Activated T-cell treated with anti-CD3 and anti-CD28 coated beads, Interleukin-2, amount 50 U/mL, for 4 hours (primary cell): ENCODE measurements around the gene FSTL5. TPM values are rescaled to one million over a fixed set of nuclear protein-coding genes. Genes with fewer than 3 reads are reported as not detected.

ENCODE experiments used
- ATAC-seq, 2 donors: fragments of 200-7000 bp; cut with Tn5 transposase; one replicate each; pipeline ENCODE4 v1.10.0; 2021
- DNase-seq: peaks from one replicate; pipeline ENCODE4 v3.0.0-alpha.2; 2020
- H3K27me3 Mint-ChIP-seq: one replicate; pipeline ENCODE4 v1.8.0; 2021; ENCODE audit warnings: low read depth, mixed read lengths
- H3K36me3 Mint-ChIP-seq: one replicate; pipeline ENCODE4 v1.8.0; 2022; ENCODE audit warnings: mixed read lengths; ENCODE audit not compliant: insufficient read depth
- H3K4me1 Mint-ChIP-seq: one replicate; pipeline ENCODE4 v1.8.0; 2021; ENCODE audit warnings: low read depth, mixed read lengths
- H3K4me3 Mint-ChIP-seq: one replicate; pipeline ENCODE4 v1.8.0; 2021; ENCODE audit warnings: mild to moderate bottlenecking, moderate library complexity, mixed read lengths
- H3K9me3 Mint-ChIP-seq: one replicate; pipeline ENCODE4 v1.8.0; 2021; ENCODE audit warnings: mixed read lengths
- total RNA-seq, 3 donors: library from RNA; stranded (reverse); gene quantifications; one replicate each; pipeline ENCODE4 v1.2.1, GENCODE V29; 2021

The FSTL5 gene
- total RNA-seq, 3 donors from 2014 or later = not detected

GRCh38 chr4:161893566-161893965 lies 270.2 kb downstream of the FSTL5 start:
- Mint-ChIP-seq H3K36me3 (no peaks in the 10 kb centered on the region), H3K27me3 (no peaks in the 10 kb centered on the region), H3K4me1 (no peaks in the 10 kb centered on the region), H3K9me3 (no peaks in the 10 kb centered on the region), H3K4me3 (no peak overlapping the region)
- ATAC-seq = no peak
- no peak for DNase-seq

GRCh38 chr4:161892951-161893350 lies 270.8 kb downstream of the FSTL5 start:
- ATAC-seq (no peak), DNase-seq (no peak)
- no peaks in the 10 kb centered on the region for H3K27me3 Mint-ChIP-seq
- no peak overlapping the region for H3K4me3 Mint-ChIP-seq
- H3K4me1 Mint-ChIP-seq = no peaks in the 10 kb centered on the region
- no peaks in the 10 kb centered on the region for H3K36me3 Mint-ChIP-seq
- peaks cover 2% of the 10 kb centered on the region for H3K9me3 Mint-ChIP-seq

GRCh38 chr4:161883157-161883556 lies 280.6 kb downstream of the FSTL5 start:
- no peaks in the 10 kb centered on the region for H3K27me3 Mint-ChIP-seq
- H3K4me1 Mint-ChIP-seq = no peaks in the 10 kb centered on the region
- H3K9me3 Mint-ChIP-seq = peaks cover 7% of the 10 kb centered on the region
- no peaks in the 10 kb centered on the region for H3K36me3 Mint-ChIP-seq
- ATAC-seq (no peak), DNase-seq (no peak)
- H3K4me3 Mint-ChIP-seq = no peak overlapping the region

GRCh38 chr4:161881370-161881769 lies 282.4 kb downstream of the FSTL5 start:
- H3K4me1 Mint-ChIP-seq = no peaks in the 10 kb centered on the region
- DNase-seq (no peak), ATAC-seq (no peak)
- H3K36me3 Mint-ChIP-seq = no peaks in the 10 kb centered on the region
- H3K9me3 Mint-ChIP-seq = peaks cover 4% of the 10 kb centered on the region
- no peaks in the 10 kb centered on the region for H3K27me3 Mint-ChIP-seq
- H3K4me3 Mint-ChIP-seq = no peak overlapping the region

- Mint-ChIP-seq H3K4me3 (no peak overlapping the region), H3K36me3 (no peaks in the 10 kb centered on the region), H3K27me3 (no peaks in the 10 kb centered on the region), H3K9me3 (peaks cover 12% of the 10 kb centered on the region), H3K4me1 (no peaks in the 10 kb centered on the region)
- ATAC-seq (no peak), DNase-seq (no peak)
Observed at GRCh38 chr4:161869511-161869910, 294.3 kb downstream of the FSTL5 start.

- no peak overlapping the region for H3K4me3 Mint-ChIP-seq
- no peaks in the 10 kb centered on the region for H3K36me3 Mint-ChIP-seq
- H3K4me1 Mint-ChIP-seq = no peaks in the 10 kb centered on the region
- no peak for DNase-seq
- H3K27me3 Mint-ChIP-seq = no peaks in the 10 kb centered on the region
- H3K9me3 Mint-ChIP-seq = peaks cover 1% of the 10 kb centered on the region
- no peak for ATAC-seq
Observed at GRCh38 chr4:161856711-161857326, 307.0 kb downstream of the FSTL5 start.

GRCh38 chr4:161850631-161851030 lies 313.2 kb downstream of the FSTL5 start:
- no peak for ATAC-seq
- no peaks in the 10 kb centered on the region for H3K36me3 Mint-ChIP-seq
- no peak overlapping the region for H3K4me3 Mint-ChIP-seq
- peaks cover 7% of the 10 kb centered on the region for H3K9me3 Mint-ChIP-seq
- H3K4me1 Mint-ChIP-seq = no peaks in the 10 kb centered on the region
- H3K27me3 Mint-ChIP-seq = no peaks in the 10 kb centered on the region
- DNase-seq = no peak

GRCh38 chr4:161841759-161842158 lies 322.0 kb downstream of the FSTL5 start:
- Mint-ChIP-seq H3K27me3 (no peaks in the 10 kb centered on the region), H3K4me3 (no peak overlapping the region), H3K9me3 (peaks cover 9% of the 10 kb centered on the region), H3K4me1 (no peaks in the 10 kb centered on the region), H3K36me3 (no peaks in the 10 kb centered on the region)
- ATAC-seq = no peak
- DNase-seq = no peak

GRCh38 chr4:161829591-161829990 lies 334.2 kb downstream of the FSTL5 start:
- no peaks in the 10 kb centered on the region for H3K4me1 Mint-ChIP-seq
- no peaks in the 10 kb centered on the region for H3K27me3 Mint-ChIP-seq
- H3K4me3 Mint-ChIP-seq = no peak overlapping the region
- no peaks in the 10 kb centered on the region for H3K36me3 Mint-ChIP-seq
- DNase-seq (no peak), ATAC-seq (no peak)
- H3K9me3 Mint-ChIP-seq = peaks cover 7% of the 10 kb centered on the region

- Mint-ChIP-seq H3K4me1 (no peaks in the 10 kb centered on the region), H3K36me3 (no peaks in the 10 kb centered on the region), H3K9me3 (peaks cover 7% of the 10 kb centered on the region), H3K27me3 (no peaks in the 10 kb centered on the region), H3K4me3 (no peak overlapping the region)
- ATAC-seq (no peak), DNase-seq (no peak)
Observed at GRCh38 chr4:161828061-161828460, 335.7 kb downstream of the FSTL5 start.

GRCh38 chr4:161827013-161827412 lies 336.8 kb downstream of the FSTL5 start:
- Mint-ChIP-seq H3K9me3 (peaks cover 7% of the 10 kb centered on the region), H3K36me3 (no peaks in the 10 kb centered on the region), H3K27me3 (no peaks in the 10 kb centered on the region), H3K4me1 (no peaks in the 10 kb centered on the region), H3K4me3 (no peak overlapping the region)
- DNase-seq (no peak), ATAC-seq (no peak)

GRCh38 chr4:161823450-161823849 lies 340.4 kb downstream of the FSTL5 start:
- ATAC-seq = no peak
- DNase-seq = no peak
- Mint-ChIP-seq H3K36me3 (no peaks in the 10 kb centered on the region), H3K4me3 (no peak overlapping the region), H3K27me3 (no peaks in the 10 kb centered on the region), H3K4me1 (no peaks in the 10 kb centered on the region), H3K9me3 (peaks cover 10% of the 10 kb centered on the region)

- no peak overlapping the region for H3K4me3 Mint-ChIP-seq
- no peak for ATAC-seq
- no peaks in the 10 kb centered on the region for H3K36me3 Mint-ChIP-seq
- no peaks in the 10 kb centered on the region for H3K27me3 Mint-ChIP-seq
- peaks cover 10% of the 10 kb centered on the region for H3K9me3 Mint-ChIP-seq
- no peak for DNase-seq
- no peaks in the 10 kb centered on the region for H3K4me1 Mint-ChIP-seq
Observed at GRCh38 chr4:161822174-161822573, 341.6 kb downstream of the FSTL5 start.

GRCh38 chr4:161817914-161818313 lies 345.9 kb downstream of the FSTL5 start:
- Mint-ChIP-seq H3K9me3 (peaks cover 7% of the 10 kb centered on the region), H3K4me3 (no peak overlapping the region), H3K36me3 (no peaks in the 10 kb centered on the region)

GRCh38 chr4:161816958-161817357 lies 346.8 kb downstream of the FSTL5 start:
- H3K27me3 Mint-ChIP-seq = no peaks in the 10 kb centered on the region
- no peaks in the 10 kb centered on the region for H3K4me1 Mint-ChIP-seq
- H3K36me3 Mint-ChIP-seq = no peaks in the 10 kb centered on the region
- ATAC-seq (no peak), DNase-seq (no peak)
- H3K4me3 Mint-ChIP-seq = no peak overlapping the region
- H3K9me3 Mint-ChIP-seq = peaks cover 7% of the 10 kb centered on the region

More at GRCh38 chr4:161817914-161818313, 345.9 kb downstream of the FSTL5 start:
- H3K4me1 Mint-ChIP-seq = no peaks in the 10 kb centered on the region
- no peak for DNase-seq
- no peak for ATAC-seq
- H3K27me3 Mint-ChIP-seq = no peaks in the 10 kb centered on the region

GRCh38 chr4:161815841-161816240 lies 348.0 kb downstream of the FSTL5 start:
- Mint-ChIP-seq H3K27me3 (no peaks in the 10 kb centered on the region), H3K9me3 (peaks cover 10% of the 10 kb centered on the region), H3K4me1 (no peaks in the 10 kb centered on the region), H3K36me3 (no peaks in the 10 kb centered on the region), H3K4me3 (no peak overlapping the region)
- no peak for ATAC-seq
- no peak for DNase-seq
